Bronchial epithelial cell (primary cell): ENCODE measurements around the gene PRTN3. TPM values are rescaled to one million over a fixed set of nuclear protein-coding genes. Genes with fewer than 3 reads are reported as not detected.
"Not testable (repeated sequence)": the region's sequence is repeated elsewhere in the genome, so short reads cannot be mapped to it uniquely, and the experiment has no call there.

ENCODE experiments used
- DNase-seq: peaks from one replicate; pipeline ENCODE4 v3.0.0-alpha.2; 2010; ENCODE audit warnings: low read depth
- FAIRE-seq: peaks from 2 replicates; lab custom pipeline; 2011; peaks lifted over from hg19 to GRCh38; lab: Jason Lieb, UNC
- H3K27me3 ChIP-seq: 2 replicates; pipeline ENCODE4 v1.5.1; 2011; ENCODE audit warnings: low read length; ENCODE audit not compliant: control insufficient read depth, insufficient read depth
- H3K36me3 ChIP-seq: 2 replicates; pipeline ENCODE4 v1.5.1; 2011; ENCODE audit warnings: low read length; ENCODE audit not compliant: control insufficient read depth, insufficient read depth
- H3K4me3 ChIP-seq: 2 replicates; pipeline ENCODE4 v1.5.1; 2011; ENCODE audit warnings: mild to moderate bottlenecking, low read depth, low read length, control low read depth
- total RNA-seq: library from RNA; depleted of rRNA; stranded (reverse); fragments of >200 nt; gene quantifications from 2 replicates; pipeline ENCODE4 v1.2.1, GENCODE V29; 2014
- TF ChIP-seq, protein P1 (sequence below): IDR thresholded peaks from 2 replicates; pipeline ENCODE4 v1.5.1; 2011; ENCODE audit warnings: mild to moderate bottlenecking, moderate library complexity, low read length, control low read depth, inconsistent platforms; ENCODE audit not compliant: insufficient read depth, severe bottlenecking

Gene PRTN3
- total RNA-seq, 1 donor from 2014 or later, result not detected

DNA sequence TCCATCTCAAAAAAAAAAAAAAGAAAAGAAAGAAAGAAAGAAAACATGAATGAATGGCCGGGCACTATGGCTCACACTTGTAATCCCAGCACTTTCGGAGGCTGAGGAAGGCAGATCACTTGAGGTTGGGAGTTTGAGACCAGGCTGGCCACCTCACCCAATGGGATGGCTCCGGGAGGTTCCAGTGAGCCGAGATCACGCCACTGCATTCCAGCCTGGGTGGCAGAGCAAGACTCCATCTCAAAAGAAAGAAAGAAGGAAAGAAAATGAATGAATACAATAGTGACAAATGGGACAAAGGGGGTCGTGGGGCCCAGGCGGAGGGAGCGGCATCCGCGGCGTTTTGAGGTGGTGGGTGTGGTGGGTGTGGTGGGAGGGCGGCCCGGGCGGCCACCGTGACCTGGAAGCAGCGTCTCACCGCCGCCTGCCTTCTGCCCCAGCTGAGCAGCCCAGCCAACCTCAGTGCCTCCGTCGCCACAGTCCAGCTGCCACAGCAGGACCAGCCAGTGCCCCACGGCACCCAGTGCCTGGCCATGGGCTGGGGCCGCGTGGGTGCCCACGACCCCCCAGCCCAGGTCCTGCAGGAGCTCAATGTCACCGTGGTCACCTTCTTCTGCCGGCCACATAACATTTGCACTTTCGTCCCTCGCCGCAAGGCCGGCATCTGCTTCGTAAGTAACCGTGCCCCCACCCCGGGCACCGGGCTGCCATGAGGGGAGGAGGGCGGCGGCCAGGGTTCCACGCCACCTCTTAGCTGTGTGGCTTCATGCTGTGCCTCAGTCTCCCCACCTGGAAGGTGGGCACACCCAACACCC lies 5.1 kb downstream of the PRTN3 start:
- no peak for FAIRE-seq
- TF ChIP-seq, protein P1, sequence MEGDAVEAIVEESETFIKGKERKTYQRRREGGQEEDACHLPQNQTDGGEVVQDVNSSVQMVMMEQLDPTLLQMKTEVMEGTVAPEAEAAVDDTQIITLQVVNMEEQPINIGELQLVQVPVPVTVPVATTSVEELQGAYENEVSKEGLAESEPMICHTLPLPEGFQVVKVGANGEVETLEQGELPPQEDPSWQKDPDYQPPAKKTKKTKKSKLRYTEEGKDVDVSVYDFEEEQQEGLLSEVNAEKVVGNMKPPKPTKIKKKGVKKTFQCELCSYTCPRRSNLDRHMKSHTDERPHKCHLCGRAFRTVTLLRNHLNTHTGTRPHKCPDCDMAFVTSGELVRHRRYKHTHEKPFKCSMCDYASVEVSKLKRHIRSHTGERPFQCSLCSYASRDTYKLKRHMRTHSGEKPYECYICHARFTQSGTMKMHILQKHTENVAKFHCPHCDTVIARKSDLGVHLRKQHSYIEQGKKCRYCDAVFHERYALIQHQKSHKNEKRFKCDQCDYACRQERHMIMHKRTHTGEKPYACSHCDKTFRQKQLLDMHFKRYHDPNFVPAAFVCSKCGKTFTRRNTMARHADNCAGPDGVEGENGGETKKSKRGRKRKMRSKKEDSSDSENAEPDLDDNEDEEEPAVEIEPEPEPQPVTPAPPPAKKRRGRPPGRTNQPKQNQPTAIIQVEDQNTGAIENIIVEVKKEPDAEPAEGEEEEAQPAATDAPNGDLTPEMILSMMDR, result no peak
- Histone ChIP-seq H3K27me3 (peaks cover 1% of the 10 kb centered on the region), H3K4me3 (no peak overlapping the region), H3K36me3 (no peaks in the 10 kb centered on the region)
- DNase-seq, result no peak

DNA sequence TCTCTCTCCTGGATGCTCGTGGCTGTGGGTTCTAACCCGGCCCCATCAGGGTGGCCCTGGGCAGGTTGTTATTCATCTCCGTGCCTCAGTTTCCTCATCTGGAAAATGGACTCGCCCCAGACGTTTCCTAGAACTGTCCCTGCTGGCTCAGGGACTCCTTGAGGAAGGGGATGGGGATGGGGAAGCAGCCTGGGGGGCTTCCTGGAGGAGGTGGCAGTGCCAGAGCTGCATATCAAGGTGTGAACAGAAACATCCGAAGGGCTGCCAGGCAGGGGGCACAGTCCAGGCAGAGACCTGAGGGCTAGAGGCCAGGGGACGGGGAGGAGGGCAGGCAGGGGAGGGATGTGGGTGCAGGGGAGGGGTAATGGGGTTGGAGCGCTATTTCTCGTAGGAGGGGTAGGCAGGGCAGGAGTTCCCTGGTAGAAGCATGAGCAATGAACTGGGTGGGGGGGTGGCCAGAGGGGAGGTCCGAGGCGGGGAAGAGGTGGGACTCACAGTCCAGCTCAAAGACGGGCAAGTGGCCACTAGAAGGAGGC lies 7.7 kb downstream of the PRTN3 start:
- no peak overlapping the region for H3K4me3 ChIP-seq
- H3K27me3 ChIP-seq, result peaks cover 1% of the 10 kb centered on the region
- H3K36me3 ChIP-seq, result no peaks in the 10 kb centered on the region
- no peak for DNase-seq
- no peak for FAIRE-seq
- TF ChIP-seq, protein P1, result no peak

GRCh38 chr19:849195-849594 lies 8.4 kb downstream of the PRTN3 start:
- DNase-seq, FAIRE-seq, H3K36me3 ChIP-seq, H3K4me3 ChIP-seq, H3K27me3 ChIP-seq: not testable (repeated sequence)

- no peak overlapping the region for H3K4me3 ChIP-seq
- no peak for DNase-seq
- TF ChIP-seq, protein P1, result no peak
- no peaks in the 10 kb centered on the region for H3K36me3 ChIP-seq
- peaks cover 1% of the 10 kb centered on the region for H3K27me3 ChIP-seq
- no peak for FAIRE-seq
Measured at GRCh38 chr19:850221-850978, 9.6 kb downstream of the PRTN3 start.

DNA sequence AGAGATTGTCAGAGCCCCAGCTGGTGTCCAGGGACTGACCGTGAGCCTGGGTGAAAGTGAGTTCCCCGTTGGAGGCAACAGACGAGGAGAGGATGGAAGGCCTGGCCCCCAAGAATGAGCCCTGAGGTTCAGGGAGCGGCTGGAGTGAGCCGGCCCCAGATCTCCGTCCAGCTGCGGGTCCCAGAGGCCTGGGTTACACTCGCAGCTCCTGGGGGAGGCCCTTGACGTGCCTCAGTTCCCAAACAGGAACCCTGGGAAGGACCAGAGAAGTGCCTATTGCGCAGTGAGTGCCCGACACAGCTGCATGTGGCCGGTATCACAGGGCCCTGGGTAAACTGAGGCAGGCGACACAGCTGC lies 10.2 kb downstream of the PRTN3 start:
- TF ChIP-seq, protein P1, result no peak
- Histone ChIP-seq H3K27me3 (peaks cover 1% of the 10 kb centered on the region), H3K4me3 (no peak overlapping the region), H3K36me3 (no peaks in the 10 kb centered on the region)
- DNase-seq, result no peak
- FAIRE-seq, result no peak

GRCh38 chr19:852136-853013 lies 11.6 kb downstream of the PRTN3 start, which contains the start of gene ELANE:
Gene ELANE (plus strand): TSS chr19:852303. CDS start chr19:852329, 26 bp downstream.
- FAIRE-seq (no peak), DNase-seq (no peak)
- TF ChIP-seq, protein P1, result no peak
- Histone ChIP-seq H3K27me3 (no peaks in the 10 kb centered on the region), H3K4me3 (no peak within 1 kb of the TSS), H3K36me3 (no peaks in the 10 kb centered on the region)
